Tibial nerve (tissue), 4 donors: ENCODE results near the gene CHADL. TPM values are rescaled to one million over a fixed set of nuclear protein-coding genes. Genes with fewer than 3 reads are reported as not detected.

Experiments used
- DNase-seq, 2 donors: peaks; one replicate each; pipeline ENCODE4 v3.0.0-alpha.2; 2019; ENCODE audit warnings: low spot score in 2 of 2
- H3K27ac ChIP-seq, 4 donors: fragments of 200-600 bp; sonication (generic) in 3 of 4; one replicate each; pipeline ENCODE4 v1.5.1; 2017 to 2019; ENCODE audit warnings: mild to moderate bottlenecking in 1 of 4
- H3K27me3 ChIP-seq, 2 donors: fragments of 200-600 bp; sonication (generic) in 1 of 2; one replicate each; pipeline versions ENCODE4 v1.5.1 to v1.6.0; 2017 to 2019
- H3K36me3 ChIP-seq, 3 donors: fragments of 200-600 bp; sonication (generic); one replicate each; pipeline ENCODE4 v1.5.1; 2018 to 2019
- H3K4me1 ChIP-seq, 4 donors: fragments of 200-600 bp; sonication (generic) in 3 of 4; one replicate each; pipeline ENCODE4 v1.5.1; 2017 to 2019
- H3K4me3 ChIP-seq, 4 donors: fragments of 200-600 bp; sonication (generic) in 3 of 4; one replicate each; pipeline ENCODE4 v1.5.1; 2017 to 2019; ENCODE audit warnings: mild to moderate bottlenecking in 1 of 4, moderate library complexity in 1 of 4
- H3K9me3 ChIP-seq, 4 donors: fragments of 200-600 bp; sonication (generic) in 3 of 4; one replicate each; pipeline ENCODE4 v1.5.1; 2017 to 2019
- EP300 ChIP-seq, 2 donors: sonication (generic); formaldehyde crosslinking; IDR thresholded peaks; one replicate each; pipeline ENCODE4 v1.6.1; 2017; ENCODE audit warnings: antibody characterized with exemption in 2 of 2, mild to moderate bottlenecking in 1 of 2
- POLR2A ChIP-seq, 2 donors: fragments of 450-650 bp; IDR thresholded peaks; one replicate each; pipeline ENCODE4 v1.6.1; 2017; ENCODE audit warnings: antibody characterized with exemption in 2 of 2, mild to moderate bottlenecking in 2 of 2, moderate library complexity in 2 of 2
- WGBS, 2 donors: methylation state at CpG; one replicate each; pipeline ENCODE4 v1.1.5; 2018; 5-methylcytosine and 5-hydroxymethylcytosine counted together
- total RNA-seq, 4 donors: library from RNA; depleted of rRNA; stranded (reverse); fragments of >200 nt; gene quantifications; one replicate each; pipeline ENCODE4 v1.1.0, GENCODE V29; 2016
- TF ChIP-seq, protein P1 (sequence below), 5 experiments: fragments of 200-600 bp in 3 of 5; fragments of 450-650 bp in 2 of 5; sonication (generic) in 3 of 5; IDR thresholded peaks; one replicate each; pipeline ENCODE4 v1.5.1; 2016 to 2019; ENCODE audit warnings: antibody characterized with exemption in 5 of 5, mild to moderate bottlenecking in 3 of 5, moderate library complexity in 2 of 5

CHADL gene
- total RNA-seq, 4 donors from 2014 or later = 25.3 to 32.0 (median 27.5) TPM

DNA sequence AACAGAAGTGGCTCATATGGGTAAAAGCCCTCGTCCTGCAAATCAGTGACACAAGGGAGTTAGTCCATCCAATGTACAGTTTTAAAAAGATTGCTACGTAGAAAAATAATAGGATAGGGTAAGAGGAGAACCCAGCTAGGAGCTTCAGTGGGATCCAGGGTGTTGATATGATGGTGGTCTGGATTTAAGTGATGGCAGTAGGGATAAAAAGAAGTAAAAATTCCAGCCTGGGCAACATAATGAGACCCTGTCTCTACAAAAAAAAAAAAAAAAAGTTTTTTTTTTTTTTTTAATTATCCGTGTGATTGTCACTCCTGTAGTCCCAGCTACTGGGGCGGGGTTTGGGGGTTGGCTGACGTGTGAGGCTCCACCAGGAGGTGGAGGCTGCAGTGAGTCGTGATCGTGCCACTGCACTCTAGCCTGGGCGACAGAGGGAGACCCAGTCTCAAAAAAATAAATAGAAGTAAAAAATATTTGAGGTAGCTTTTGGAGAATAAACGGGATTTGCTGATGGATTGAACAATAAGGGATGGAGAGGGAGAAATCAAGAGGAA lies 42.6 kb downstream of the CHADL start:
- DNase-seq = no peak
- TF ChIP-seq, protein P1, sequence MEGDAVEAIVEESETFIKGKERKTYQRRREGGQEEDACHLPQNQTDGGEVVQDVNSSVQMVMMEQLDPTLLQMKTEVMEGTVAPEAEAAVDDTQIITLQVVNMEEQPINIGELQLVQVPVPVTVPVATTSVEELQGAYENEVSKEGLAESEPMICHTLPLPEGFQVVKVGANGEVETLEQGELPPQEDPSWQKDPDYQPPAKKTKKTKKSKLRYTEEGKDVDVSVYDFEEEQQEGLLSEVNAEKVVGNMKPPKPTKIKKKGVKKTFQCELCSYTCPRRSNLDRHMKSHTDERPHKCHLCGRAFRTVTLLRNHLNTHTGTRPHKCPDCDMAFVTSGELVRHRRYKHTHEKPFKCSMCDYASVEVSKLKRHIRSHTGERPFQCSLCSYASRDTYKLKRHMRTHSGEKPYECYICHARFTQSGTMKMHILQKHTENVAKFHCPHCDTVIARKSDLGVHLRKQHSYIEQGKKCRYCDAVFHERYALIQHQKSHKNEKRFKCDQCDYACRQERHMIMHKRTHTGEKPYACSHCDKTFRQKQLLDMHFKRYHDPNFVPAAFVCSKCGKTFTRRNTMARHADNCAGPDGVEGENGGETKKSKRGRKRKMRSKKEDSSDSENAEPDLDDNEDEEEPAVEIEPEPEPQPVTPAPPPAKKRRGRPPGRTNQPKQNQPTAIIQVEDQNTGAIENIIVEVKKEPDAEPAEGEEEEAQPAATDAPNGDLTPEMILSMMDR (IDR thresholded peaks at IDR 0.05) = no peak
- TF ChIP-seq EP300 (IDR thresholded peaks at IDR 0.05) = no peak
- TF ChIP-seq POLR2A (IDR thresholded peaks at IDR 0.05) = no peak
- Histone ChIP-seq H3K27ac (peak overlapping the region in 3 of 4 donors; percentile 37 to 78 (median 45)), H3K4me1 (peaks cover 0 to 17% (median 14%) of the 10 kb centered on the region in 4 donors), H3K27me3 (no peaks in the 10 kb centered on the region), H3K4me3 (peak overlapping the region; percentile 46 to 83 (median 76)), H3K9me3 (no peaks in the 10 kb centered on the region), H3K36me3 (no peaks in the 10 kb centered on the region)
- 2 to 3% methylated on average over 9 of the region's 9 CpGs for WGBS, 2 donors

DNA sequence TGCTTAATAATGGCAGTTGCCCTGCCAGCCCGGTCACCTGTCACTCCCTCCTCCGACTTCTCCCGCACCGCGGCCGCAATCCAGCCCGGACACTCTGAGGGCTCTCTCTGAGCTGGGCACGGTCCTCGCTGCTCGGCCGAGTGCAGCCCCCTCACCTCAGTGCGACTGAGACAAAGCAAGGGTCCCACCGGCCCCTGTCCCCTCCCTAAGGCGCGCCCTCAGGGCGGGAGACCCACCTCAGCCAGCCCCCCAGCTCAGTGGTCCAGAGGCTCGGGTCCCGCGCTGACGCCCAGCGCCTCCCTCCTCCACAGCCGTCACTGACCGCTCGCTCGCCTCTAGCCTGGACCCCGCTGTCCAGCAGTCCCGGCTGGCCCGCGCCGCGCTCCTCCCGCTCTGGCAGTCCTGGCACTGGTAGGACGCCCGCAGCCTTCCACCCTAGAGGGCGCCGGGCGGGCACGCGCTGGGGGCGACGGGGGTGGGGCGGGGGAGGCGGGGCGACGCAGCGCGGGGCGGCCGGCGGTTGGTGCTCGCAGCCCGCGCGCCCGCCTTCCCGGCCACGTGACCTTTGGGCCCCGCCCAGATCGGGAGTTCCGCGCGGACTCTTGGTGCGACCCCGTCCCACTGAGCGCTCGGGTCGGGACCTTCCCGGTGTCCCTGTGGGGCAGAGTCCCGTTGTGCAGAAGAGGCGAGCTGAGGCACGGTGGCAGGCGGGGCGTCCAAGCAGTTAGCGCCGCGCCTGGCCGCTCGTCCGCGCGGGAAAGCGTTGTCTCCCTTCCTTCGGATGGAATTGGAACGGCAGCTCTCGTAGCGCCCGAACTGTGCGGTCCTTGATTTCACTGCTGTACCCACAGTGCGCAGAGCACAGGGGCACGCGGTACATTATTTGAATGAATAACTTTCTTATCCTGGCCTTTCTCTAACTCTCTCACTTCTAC lies 43.4 kb downstream of the CHADL start:
- peak in 1 of 2 donors; percentile 60 for TF ChIP-seq EP300 (IDR thresholded peaks at IDR 0.05)
- TF ChIP-seq POLR2A (IDR thresholded peaks at IDR 0.05) = no peak
- TF ChIP-seq, protein P1 (IDR thresholded peaks at IDR 0.05) = peak in 3 of 5 experiments; percentile 10 to 40 (median 30)
- peak; percentile 68 to 70 for DNase-seq
- Histone ChIP-seq H3K27me3 (no peaks in the 10 kb centered on the region), H3K4me3 (peak overlapping the region; percentile 46 to 83 (median 76)), H3K4me1 (peaks cover 0 to 17% (median 14%) of the 10 kb centered on the region in 4 donors), H3K9me3 (no peaks in the 10 kb centered on the region), H3K27ac (peak overlapping the region in 3 of 4 donors; percentile 45 to 78 (median 62)), H3K36me3 (no peaks in the 10 kb centered on the region)
- 0 to 1% methylated on average over 52 to 59 of the region's 91 CpGs for WGBS, 2 donors

DNA sequence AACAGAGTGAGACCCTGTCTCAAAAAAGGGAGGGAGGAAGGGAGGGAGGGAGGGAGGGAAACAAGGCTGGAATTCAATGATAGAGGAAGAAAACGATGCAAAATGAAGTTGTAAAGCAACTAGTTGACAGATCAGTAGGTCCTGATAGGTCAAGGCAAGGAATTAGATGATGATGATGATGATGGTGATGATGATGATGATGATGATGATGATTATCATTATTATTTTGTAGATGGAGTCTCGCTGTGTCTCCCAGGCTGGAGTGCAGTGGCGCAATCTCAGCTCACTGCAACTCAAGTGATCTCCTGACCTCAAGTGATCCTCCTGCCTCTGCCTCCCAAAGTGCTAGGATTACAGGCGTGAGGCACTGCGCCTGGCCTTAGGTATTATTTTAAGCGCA lies 46.9 kb downstream of the CHADL start:
- Histone ChIP-seq H3K4me1 (peaks cover 0 to 17% (median 14%) of the 10 kb centered on the region in 4 donors), H3K36me3 (no peaks in the 10 kb centered on the region), H3K27me3 (no peaks in the 10 kb centered on the region), H3K27ac (no peak overlapping the region), H3K9me3 (no peaks in the 10 kb centered on the region), H3K4me3 (no peak overlapping the region)
- TF ChIP-seq EP300 (IDR thresholded peaks at IDR 0.05) = no peak
- no peak for TF ChIP-seq POLR2A (IDR thresholded peaks at IDR 0.05)
- TF ChIP-seq, protein P1 (IDR thresholded peaks at IDR 0.05) = no peak
- no peak for DNase-seq
- 83 to 87% methylated on average over 6 of the region's 6 CpGs for WGBS, 2 donors

DNA sequence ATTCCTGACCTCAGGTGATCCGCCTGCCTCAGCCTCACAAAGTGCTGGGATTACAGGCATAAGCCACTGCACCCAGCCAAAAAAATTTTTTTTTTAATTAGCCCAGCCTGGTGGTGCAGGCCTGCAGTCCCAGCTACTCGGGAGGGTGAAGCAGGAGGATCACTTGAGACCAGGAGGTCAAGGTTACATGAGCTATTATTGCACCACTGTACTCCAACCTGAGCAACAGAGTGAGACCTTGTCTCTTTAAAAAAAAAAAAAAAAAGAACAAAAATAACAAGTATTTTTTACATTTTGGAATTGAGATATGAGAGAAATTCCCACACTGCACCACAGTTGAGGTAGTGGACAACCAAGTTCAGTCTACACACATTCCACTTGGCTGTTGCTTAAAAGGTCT lies 49.3 kb downstream of the CHADL start:
- no peaks in the 10 kb centered on the region for H3K9me3 ChIP-seq
- no peaks in the 10 kb centered on the region for H3K36me3 ChIP-seq
- peaks cover 0 to under 1% (median under 1%) of the 10 kb centered on the region in 4 donors for H3K4me1 ChIP-seq
- no peak overlapping the region for H3K27ac ChIP-seq
- no peaks in the 10 kb centered on the region for H3K27me3 ChIP-seq
- no peak overlapping the region for H3K4me3 ChIP-seq
- DNase-seq = no peak
- TF ChIP-seq POLR2A (IDR thresholded peaks at IDR 0.05) (no peak), EP300 (IDR thresholded peaks at IDR 0.05) (no peak)
- TF ChIP-seq, protein P1 (IDR thresholded peaks at IDR 0.05) = no peak
- 80 to 91% methylated on average over 2 of the region's 2 CpGs for WGBS, 2 donors

DNA sequence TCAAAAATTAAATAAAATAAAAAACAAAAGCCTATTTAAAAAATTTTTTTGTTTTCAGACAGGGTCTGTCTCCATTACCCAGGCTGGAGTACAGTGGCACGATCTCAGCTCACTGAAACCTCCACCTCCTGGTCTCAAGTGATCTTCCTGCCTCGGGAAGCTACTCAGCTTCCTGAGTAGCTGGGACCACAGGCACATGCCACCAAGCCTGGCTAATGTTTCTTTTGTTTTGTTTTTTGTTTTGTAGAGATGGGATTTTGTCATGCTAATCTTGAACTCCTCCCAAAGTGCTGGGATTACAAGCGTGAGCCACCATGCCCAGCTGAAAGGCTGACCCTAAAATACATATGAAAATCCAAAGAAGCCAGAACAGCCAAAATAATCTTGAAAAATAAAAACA lies 56.1 kb downstream of the CHADL start:
- peaks cover 0 to 10% (median 0%) of the 10 kb centered on the region in 3 donors for H3K36me3 ChIP-seq
- H3K27me3 ChIP-seq = no peaks in the 10 kb centered on the region
- no peaks in the 10 kb centered on the region for H3K9me3 ChIP-seq
- no peak overlapping the region for H3K27ac ChIP-seq
- no peak overlapping the region for H3K4me3 ChIP-seq
- no peak for DNase-seq
- TF ChIP-seq EP300 (IDR thresholded peaks at IDR 0.05) (no peak), POLR2A (IDR thresholded peaks at IDR 0.05) (no peak)
- TF ChIP-seq, protein P1 (IDR thresholded peaks at IDR 0.05) = no peak
- 46 to 60% methylated on average over 3 of the region's 3 CpGs for WGBS, 2 donors
- no peaks in the 10 kb centered on the region for H3K4me1 ChIP-seq
